Kidney epithelial cell (primary cell): ENCODE results near the gene VRK3. TPM values are rescaled to one million over a fixed set of nuclear protein-coding genes. Genes with fewer than 3 reads are reported as not detected.
"Not testable (repeated sequence)": the region's sequence is repeated elsewhere in the genome, so short reads cannot be mapped to it uniquely, and the experiment has no call there.

ENCODE experiments used
- DNase-seq: peaks from one replicate; pipeline ENCODE4 v3.0.0-alpha.2; 2010; ENCODE audit warnings: low read depth
- H3K27me3 ChIP-seq: 2 replicates; pipeline ENCODE4 v1.6.0; 2011; ENCODE audit warnings: low read length; ENCODE audit not compliant: control insufficient read depth, insufficient read depth
- H3K36me3 ChIP-seq: 2 replicates; pipeline ENCODE4 v1.5.1; 2011; ENCODE audit warnings: low read length; ENCODE audit not compliant: control insufficient read depth, insufficient read depth
- H3K4me3 ChIP-seq: 2 replicates; pipeline ENCODE4 v1.5.1; 2011; ENCODE audit warnings: low read depth, mild to moderate bottlenecking, control low read depth, low read length
- total RNA-seq: library from RNA; depleted of rRNA; stranded (reverse); fragments of >200 nt; gene quantifications from 2 replicates; pipeline ENCODE4 v1.2.3, GENCODE V29; 2015
- TF ChIP-seq, protein P1 (sequence below): IDR thresholded peaks from 2 replicates; pipeline ENCODE4 v1.5.1; 2011; ENCODE audit warnings: mild to moderate bottlenecking, moderate library complexity, low read length, control low read depth, inconsistent platforms; ENCODE audit not compliant: insufficient read depth, poor library complexity, severe bottlenecking

The VRK3 gene
- total RNA-seq, 1 donor from 2014 or later = 20.5 TPM

DNA sequence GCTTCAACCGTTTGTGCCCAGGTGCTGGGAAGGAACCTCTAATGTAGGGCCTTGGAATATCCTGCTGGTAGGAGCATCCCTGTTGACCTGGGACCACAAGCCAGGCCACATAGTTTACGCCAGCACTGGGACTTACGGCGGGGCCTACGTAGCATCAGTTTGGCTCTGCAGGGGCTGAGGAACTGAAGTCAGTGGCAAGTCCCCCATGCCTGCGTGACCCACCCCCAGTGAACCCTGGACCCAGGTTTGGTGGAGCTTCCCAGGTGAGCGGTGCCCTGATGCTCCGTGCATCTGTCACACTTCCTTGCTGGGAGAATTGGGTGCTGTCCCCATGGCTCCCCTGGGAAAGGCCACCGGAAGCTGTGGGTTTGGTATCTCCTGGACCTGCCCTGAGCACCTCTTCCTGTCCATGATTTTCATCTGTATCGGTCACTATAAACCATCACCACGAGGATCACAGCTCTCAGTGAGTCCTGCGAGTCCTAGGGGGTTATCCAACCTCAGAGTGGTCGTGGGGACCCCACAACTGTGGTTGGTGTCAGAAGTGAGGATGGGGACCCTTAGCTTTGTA lies 74.1 kb downstream of the VRK3 start:
- no peak for DNase-seq
- H3K36me3 ChIP-seq = no peaks in the 10 kb centered on the region
- H3K27me3 ChIP-seq = peaks cover 25% of the 10 kb centered on the region
- TF ChIP-seq, protein P1, sequence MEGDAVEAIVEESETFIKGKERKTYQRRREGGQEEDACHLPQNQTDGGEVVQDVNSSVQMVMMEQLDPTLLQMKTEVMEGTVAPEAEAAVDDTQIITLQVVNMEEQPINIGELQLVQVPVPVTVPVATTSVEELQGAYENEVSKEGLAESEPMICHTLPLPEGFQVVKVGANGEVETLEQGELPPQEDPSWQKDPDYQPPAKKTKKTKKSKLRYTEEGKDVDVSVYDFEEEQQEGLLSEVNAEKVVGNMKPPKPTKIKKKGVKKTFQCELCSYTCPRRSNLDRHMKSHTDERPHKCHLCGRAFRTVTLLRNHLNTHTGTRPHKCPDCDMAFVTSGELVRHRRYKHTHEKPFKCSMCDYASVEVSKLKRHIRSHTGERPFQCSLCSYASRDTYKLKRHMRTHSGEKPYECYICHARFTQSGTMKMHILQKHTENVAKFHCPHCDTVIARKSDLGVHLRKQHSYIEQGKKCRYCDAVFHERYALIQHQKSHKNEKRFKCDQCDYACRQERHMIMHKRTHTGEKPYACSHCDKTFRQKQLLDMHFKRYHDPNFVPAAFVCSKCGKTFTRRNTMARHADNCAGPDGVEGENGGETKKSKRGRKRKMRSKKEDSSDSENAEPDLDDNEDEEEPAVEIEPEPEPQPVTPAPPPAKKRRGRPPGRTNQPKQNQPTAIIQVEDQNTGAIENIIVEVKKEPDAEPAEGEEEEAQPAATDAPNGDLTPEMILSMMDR = no peak
- H3K4me3 ChIP-seq = no peak overlapping the region

DNA sequence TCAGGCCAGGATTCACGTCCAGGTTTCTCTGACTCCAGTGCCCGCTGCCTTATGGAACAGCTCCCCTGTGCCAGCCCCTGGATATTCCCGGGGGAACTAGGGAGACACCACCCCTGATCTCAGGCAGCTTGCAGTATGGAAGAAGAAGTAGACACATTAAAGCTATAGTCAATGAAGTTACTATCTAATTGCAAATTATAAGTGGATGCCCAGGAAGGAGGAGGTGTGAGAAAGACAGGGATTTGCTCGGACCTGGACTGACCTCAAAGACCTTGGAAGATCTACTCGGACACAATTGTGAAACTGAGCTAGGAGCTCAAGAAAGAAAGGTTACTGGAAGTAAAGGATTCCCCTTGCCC lies 74.6 kb downstream of the VRK3 start:
- peaks cover 25% of the 10 kb centered on the region for H3K27me3 ChIP-seq
- no peak overlapping the region for H3K4me3 ChIP-seq
- no peak for DNase-seq
- TF ChIP-seq, protein P1 = no peak
- no peaks in the 10 kb centered on the region for H3K36me3 ChIP-seq

DNA sequence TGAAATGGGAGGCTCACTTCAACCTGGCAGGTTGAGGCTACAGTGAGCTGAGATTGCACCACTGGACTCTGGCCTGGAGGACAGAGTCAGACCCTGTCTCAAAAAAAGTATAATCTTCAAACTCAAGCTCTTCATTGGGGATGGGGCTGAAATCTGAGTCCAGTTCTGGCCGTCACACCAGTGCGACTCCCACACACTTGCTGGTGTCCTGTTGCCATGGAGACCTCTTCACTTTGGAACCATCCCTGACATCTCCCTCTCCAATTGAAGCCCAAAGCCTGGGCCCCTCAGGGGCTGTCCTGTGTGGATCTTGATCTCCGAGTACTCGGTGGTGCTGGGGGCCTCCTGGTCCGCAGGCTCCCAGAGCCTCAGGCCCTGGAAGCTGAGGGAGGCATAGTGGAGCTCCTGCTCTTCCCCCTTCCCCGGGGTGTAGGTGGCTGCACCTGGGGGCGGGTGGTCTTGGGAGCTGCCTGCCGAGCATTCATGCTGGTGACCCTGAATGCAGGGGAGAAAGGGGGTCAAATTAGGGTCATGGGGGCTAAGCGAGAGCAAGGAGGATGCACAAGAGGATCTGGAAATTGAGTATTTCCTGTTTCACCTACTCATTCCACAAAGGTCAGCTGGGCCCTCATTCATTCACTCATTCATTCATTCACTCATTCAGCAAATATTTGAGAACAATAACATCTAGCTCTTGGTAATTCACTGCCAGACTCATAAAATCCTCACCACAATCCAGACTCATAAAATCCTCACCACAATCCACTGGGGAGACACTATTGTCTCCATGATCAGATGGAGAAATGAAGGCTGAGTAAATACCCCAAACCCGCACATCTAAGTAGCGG lies 75.2 kb downstream of the VRK3 start:
- DNase-seq = no peak
- Histone ChIP-seq H3K4me3 (no peak overlapping the region), H3K27me3 (peaks cover 23% of the 10 kb centered on the region), H3K36me3 (no peaks in the 10 kb centered on the region)
- TF ChIP-seq, protein P1 = no peak

DNA sequence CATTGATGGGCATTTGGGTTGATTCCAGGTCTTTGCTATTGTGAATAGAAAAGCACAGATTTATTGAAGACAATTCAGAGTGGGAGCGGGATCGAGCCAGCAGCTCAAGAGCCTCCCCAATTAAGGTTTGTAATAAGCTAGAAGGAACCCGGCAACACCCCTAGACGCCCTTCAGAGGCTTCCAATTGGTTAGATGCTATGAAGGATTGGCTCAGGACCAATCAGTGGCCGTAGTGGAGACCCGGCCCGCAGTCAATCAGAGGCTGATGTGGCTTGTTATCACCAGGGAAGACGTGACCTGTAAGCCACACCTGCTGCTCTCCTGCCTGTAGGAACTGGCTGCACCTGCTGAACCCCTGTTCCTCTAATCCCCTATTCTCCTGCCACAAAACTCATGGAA lies 78.8 kb downstream of the VRK3 start:
- H3K4me3 ChIP-seq = no peak overlapping the region
- no peaks in the 10 kb centered on the region for H3K36me3 ChIP-seq
- no peaks in the 10 kb centered on the region for H3K27me3 ChIP-seq
- TF ChIP-seq, protein P1 = no peak
- no peak for DNase-seq

DNA sequence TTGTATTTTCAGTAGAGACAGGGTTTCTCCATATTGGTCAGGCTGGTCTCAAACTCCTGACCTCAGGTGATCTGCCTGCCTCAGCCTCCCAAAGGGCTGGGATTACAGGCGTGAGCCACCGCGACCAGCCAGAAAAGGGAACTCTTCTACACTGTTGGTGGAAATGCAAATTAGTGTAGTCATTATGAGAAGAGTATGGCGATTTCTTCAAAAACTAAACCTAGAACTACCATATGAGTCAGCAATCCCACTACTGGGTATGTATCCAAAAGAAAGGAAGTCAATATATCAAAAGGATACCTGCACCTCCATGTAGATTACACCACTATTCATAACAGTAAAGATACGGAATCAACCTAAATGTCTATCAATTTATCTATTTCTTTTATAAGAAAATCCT lies 80.6 kb downstream of the VRK3 start:
- not testable (repeated sequence) for H3K27me3 ChIP-seq, H3K4me3 ChIP-seq, H3K36me3 ChIP-seq, DNase-seq

DNA sequence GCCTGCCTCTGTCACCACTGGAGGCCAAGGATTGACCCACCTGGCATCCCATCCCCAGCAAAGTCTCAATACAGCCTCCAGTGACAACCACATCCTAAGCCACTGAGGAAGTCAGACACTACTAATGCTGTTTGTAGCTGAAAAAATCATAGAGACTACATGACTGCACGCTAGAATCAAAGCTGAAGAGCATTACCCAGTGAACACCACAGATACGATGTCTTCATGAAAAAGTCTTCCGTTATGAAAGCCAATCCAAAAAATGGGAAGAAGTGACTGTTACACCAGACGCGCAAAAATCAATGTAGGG lies 84.7 kb downstream of the VRK3 start:
- TF ChIP-seq, protein P1 = no peak
- H3K4me3 ChIP-seq = no peak overlapping the region
- peaks cover 2% of the 10 kb centered on the region for H3K27me3 ChIP-seq
- no peaks in the 10 kb centered on the region for H3K36me3 ChIP-seq
- no peak for DNase-seq
